Gastrocnemius medialis (tissue), 4 donors: ENCODE data around the gene SLC8B1. TPM values are rescaled to one million over a fixed set of nuclear protein-coding genes. Genes with fewer than 3 reads are reported as not detected.

ENCODE experiments used
- ATAC-seq, 2 donors: fragments of 150-250 bp; one replicate each; pipeline ENCODE4 v1.9.1; 2016
- DNase-seq, 2 donors: peaks; one replicate each; pipeline ENCODE4 v3.0.0-alpha.2; 2019
- H3K27ac ChIP-seq, 4 donors: fragments of 200-600 bp; sonication (generic); 1 replicate in 1 of 4; 2 replicates in 3 of 4; pipeline ENCODE4 v1.5.1; 2016 to 2018; ENCODE audit warnings: mild to moderate bottlenecking in 2 of 4, moderate library complexity in 1 of 4
- H3K27me3 ChIP-seq, 3 donors: fragments of 200-600 bp; sonication (generic) in 2 of 3; 1 replicate in 1 of 3; 2 replicates in 2 of 3; pipeline versions ENCODE4 v1.5.1 to v1.6.0; 2016 to 2019; ENCODE audit warnings: mild to moderate bottlenecking in 1 of 3, moderate library complexity in 1 of 3
- H3K36me3 ChIP-seq, 2 donors: fragments of 200-600 bp; sonication (generic) in 1 of 2; one replicate each; pipeline ENCODE4 v1.5.1; 2017 to 2018
- H3K4me1 ChIP-seq, 2 donors: fragments of 200-600 bp; sonication (generic) in 1 of 2; one replicate each; pipeline ENCODE4 v1.5.1; 2016 to 2017; ENCODE audit warnings: mild to moderate bottlenecking in 2 of 2
- H3K4me3 ChIP-seq, 4 donors: fragments of 200-600 bp; sonication (generic) in 3 of 4; 1 replicate in 1 of 4; 2 replicates in 3 of 4; pipeline ENCODE4 v1.5.1; 2016 to 2019; ENCODE audit warnings: mild to moderate bottlenecking in 2 of 4
- H3K9me3 ChIP-seq, 3 donors: fragments of 200-600 bp; sonication (generic) in 2 of 3; 1 replicate in 1 of 3; 2 replicates in 2 of 3; pipeline ENCODE4 v1.5.1; 2016 to 2019
- CTCF ChIP-seq, 5 experiments: fragments of 450-650 bp in 3 of 5; fragments of 200-600 bp in 2 of 5; sonication (generic) in 2 of 5; IDR thresholded peaks in 4 of 5; conservative IDR thresholded peaks in 1 of 5; 1 replicate in 4 of 5; 2 replicates in 1 of 5; pipeline ENCODE4 v1.5.1; 2016 to 2019; ENCODE audit warnings: antibody characterized with exemption in 5 of 5, mild to moderate bottlenecking in 3 of 5, moderate library complexity in 3 of 5
- POLR2A ChIP-seq, 2 donors: fragments of 450-650 bp; IDR thresholded peaks; one replicate each; pipeline ENCODE4 v1.6.1; 2017; ENCODE audit warnings: antibody characterized with exemption in 2 of 2, mild to moderate bottlenecking in 2 of 2, moderate library complexity in 2 of 2
- in situ Hi-C, 4 donors: fragments of 200-750 bp; cut with MboI; loops; one replicate each; pipeline versions ENCODE4 v1.15.0 to v1.8.0; 2017; ENCODE audit warnings: low sequenced_read_pairs in 4 of 4
- intact Hi-C: fragments of 100-400 bp; cut with DNase I; formaldehyde crosslinking; loops from one replicate; pipeline ENCODE4 v1.15.1; 2023; ENCODE audit warnings: low total_unique reads
- total RNA-seq, 4 donors: library from RNA; depleted of rRNA; stranded (reverse); fragments of >200 nt; gene quantifications; one replicate each; pipeline versions ENCODE4 v1.1.0 to v1.2.3, GENCODE V29; 2016

SLC8B1 gene
- total RNA-seq, 4 donors from 2014 or later: 8.2 to 21.2 (median 14.5) TPM

- in situ Hi-C loops (no loop called here), intact Hi-C loops (no loop called here)
- Histone ChIP-seq H3K9me3 (no peaks in the 10 kb centered on the region), H3K4me1 (peaks cover 45% of the 10 kb centered on the region in 2 donors), H3K27ac (peak overlapping the region; percentile 82 to 91 (median 86)), H3K36me3 (peaks cover 0 to 6% of the 10 kb centered on the region in 2 donors), H3K27me3 (no peaks in the 10 kb centered on the region), H3K4me3 (no peak overlapping the region)
- TF ChIP-seq POLR2A (IDR thresholded peaks at IDR 0.05) (no peak), CTCF (IDR thresholded peaks at IDR 0.05 in 4 of 5, conservative IDR thresholded peaks at IDR 0.05 in 1 of 5) (no peak)
- no peak for ATAC-seq
- DNase-seq: no peak
These were observed 74.1 kb downstream of the SLC8B1 start for GRCh38 chr12:113260636-113261300.

GRCh38 chr12:113260127-113260526 is 74.8 kb downstream of the SLC8B1 start:
- peaks cover 45% of the 10 kb centered on the region in 2 donors for H3K4me1 ChIP-seq
- in situ Hi-C loops (no loop called here), intact Hi-C loops (no loop called here)
- no peaks in the 10 kb centered on the region for H3K9me3 ChIP-seq
- no peak for TF ChIP-seq CTCF (IDR thresholded peaks at IDR 0.05 in 4 of 5, conservative IDR thresholded peaks at IDR 0.05 in 1 of 5)
- no peak for TF ChIP-seq POLR2A (IDR thresholded peaks at IDR 0.05)
- H3K27ac ChIP-seq: peak overlapping the region; percentile 82 to 91 (median 86)
- DNase-seq: peak; percentile 34 to 45
- H3K27me3 ChIP-seq: no peaks in the 10 kb centered on the region
- peaks cover 0 to 6% of the 10 kb centered on the region in 2 donors for H3K36me3 ChIP-seq
- no peak overlapping the region for H3K4me3 ChIP-seq
- ATAC-seq: peak; percentile 54 to 72

GRCh38 chr12:113257564-113257963 is 77.3 kb downstream of the SLC8B1 start:
- Histone ChIP-seq H3K36me3 (peaks cover 0 to 5% of the 10 kb centered on the region in 2 donors), H3K27ac (peak overlapping the region; percentile 24 to 91 (median 86)), H3K4me3 (no peak overlapping the region), H3K4me1 (peaks cover 43 to 49% of the 10 kb centered on the region in 2 donors), H3K27me3 (no peaks in the 10 kb centered on the region), H3K9me3 (no peaks in the 10 kb centered on the region)
- in situ Hi-C loops (no loop called here), intact Hi-C loops (no loop called here)
- ATAC-seq (no peak), DNase-seq (no peak)
- TF ChIP-seq CTCF (IDR thresholded peaks at IDR 0.05 in 4 of 5, conservative IDR thresholded peaks at IDR 0.05 in 1 of 5) (no peak), POLR2A (IDR thresholded peaks at IDR 0.05) (no peak)

- Histone ChIP-seq H3K4me3 (no peak overlapping the region), H3K36me3 (peaks cover 0 to 3% of the 10 kb centered on the region in 2 donors), H3K27me3 (no peaks in the 10 kb centered on the region), H3K9me3 (no peaks in the 10 kb centered on the region), H3K27ac (peak overlapping the region in 3 of 4 donors; percentile 93 to 99 (median 98)), H3K4me1 (peaks cover 22 to 32% of the 10 kb centered on the region in 2 donors)
- ATAC-seq (no peak), DNase-seq (no peak)
- in situ Hi-C loops: no loop called here
- TF ChIP-seq POLR2A (IDR thresholded peaks at IDR 0.05) (no peak), CTCF (IDR thresholded peaks at IDR 0.05 in 4 of 5, conservative IDR thresholded peaks at IDR 0.05 in 1 of 5) (no peak)
- intact Hi-C loops: no loop called here
These were observed 80.6 kb downstream of the SLC8B1 start for GRCh38 chr12:113254298-113254697.
